GM12801 (cell line): Measurements from ENCODE around the gene PHACTR3.

ENCODE experiments used
- TF ChIP-seq, protein P1 (sequence below): IDR thresholded peaks from one replicate; pipeline ENCODE4 v1.5.1; 2011; ENCODE audit warnings: control low read depth; ENCODE audit not compliant: insufficient read length; ENCODE audit errors: extremely low read depth

PHACTR3 gene

GRCh38 chr20:59863058-59863457 lies 258.7 kb downstream of the PHACTR3 start:
- TF ChIP-seq, protein P1, sequence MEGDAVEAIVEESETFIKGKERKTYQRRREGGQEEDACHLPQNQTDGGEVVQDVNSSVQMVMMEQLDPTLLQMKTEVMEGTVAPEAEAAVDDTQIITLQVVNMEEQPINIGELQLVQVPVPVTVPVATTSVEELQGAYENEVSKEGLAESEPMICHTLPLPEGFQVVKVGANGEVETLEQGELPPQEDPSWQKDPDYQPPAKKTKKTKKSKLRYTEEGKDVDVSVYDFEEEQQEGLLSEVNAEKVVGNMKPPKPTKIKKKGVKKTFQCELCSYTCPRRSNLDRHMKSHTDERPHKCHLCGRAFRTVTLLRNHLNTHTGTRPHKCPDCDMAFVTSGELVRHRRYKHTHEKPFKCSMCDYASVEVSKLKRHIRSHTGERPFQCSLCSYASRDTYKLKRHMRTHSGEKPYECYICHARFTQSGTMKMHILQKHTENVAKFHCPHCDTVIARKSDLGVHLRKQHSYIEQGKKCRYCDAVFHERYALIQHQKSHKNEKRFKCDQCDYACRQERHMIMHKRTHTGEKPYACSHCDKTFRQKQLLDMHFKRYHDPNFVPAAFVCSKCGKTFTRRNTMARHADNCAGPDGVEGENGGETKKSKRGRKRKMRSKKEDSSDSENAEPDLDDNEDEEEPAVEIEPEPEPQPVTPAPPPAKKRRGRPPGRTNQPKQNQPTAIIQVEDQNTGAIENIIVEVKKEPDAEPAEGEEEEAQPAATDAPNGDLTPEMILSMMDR = no peak

DNA sequence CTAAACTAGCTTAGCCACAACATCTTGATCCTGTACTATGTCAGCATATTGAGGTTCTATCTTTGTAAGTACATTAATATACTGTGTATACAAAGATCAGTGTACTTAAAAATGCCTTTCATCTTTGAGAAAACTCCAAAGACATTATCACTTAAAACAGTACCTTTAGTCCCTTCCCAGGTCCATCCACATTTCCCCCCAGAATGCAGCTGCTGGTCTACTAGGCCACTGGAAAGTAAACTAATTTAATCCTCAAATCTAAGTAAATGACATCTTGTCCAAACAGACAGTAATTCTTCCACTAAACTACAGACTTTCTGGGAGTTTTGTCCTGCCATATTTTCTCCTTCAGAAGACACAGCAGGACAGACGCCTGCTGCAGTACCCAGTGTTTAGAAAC lies 260.4 kb downstream of the PHACTR3 start:
- TF ChIP-seq, protein P1 = no peak

DNA sequence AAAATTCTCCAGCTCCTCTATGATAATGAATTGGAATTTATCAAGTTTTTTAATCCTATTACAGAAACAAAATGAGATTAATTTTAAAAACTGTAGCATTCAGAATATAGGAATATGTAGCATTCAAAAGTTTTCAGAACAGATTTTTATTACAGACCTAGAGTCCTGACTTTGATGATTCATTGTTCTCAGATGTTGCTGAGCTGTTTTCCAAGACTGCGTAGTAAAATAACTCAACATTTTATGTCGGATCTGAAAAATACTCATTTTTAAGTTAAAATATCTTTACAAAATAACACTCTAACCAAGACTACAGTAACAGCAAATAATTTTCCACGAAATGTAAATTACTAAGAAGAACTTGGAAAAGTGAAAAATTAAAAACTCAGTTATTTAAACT lies 262.0 kb downstream of the PHACTR3 start:
- TF ChIP-seq, protein P1 = no peak

DNA sequence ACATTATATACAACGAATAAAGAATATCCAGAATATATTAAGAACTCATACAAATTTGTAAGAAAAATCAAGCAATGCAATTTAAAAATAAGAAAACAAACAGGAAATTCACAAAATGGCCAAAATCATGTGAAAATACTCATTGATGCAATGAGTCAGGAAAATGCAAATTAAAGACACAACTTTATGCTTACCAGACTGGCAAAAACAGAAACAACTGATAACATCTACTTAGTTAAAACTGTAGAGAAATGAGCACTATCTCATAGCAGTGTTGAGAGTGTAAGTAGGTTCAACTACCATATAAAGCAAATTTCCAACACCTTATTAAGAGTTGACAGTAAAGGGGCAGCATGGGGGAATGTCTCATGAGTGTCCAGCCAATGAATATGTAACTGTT lies 266.8 kb downstream of the PHACTR3 start:
- TF ChIP-seq, protein P1 = no peak

- TF ChIP-seq, protein P1 = no peak
These were observed 269.1 kb downstream of the PHACTR3 start for GRCh38 chr20:59873409-59873808.

GRCh38 chr20:59880198-59880597 lies 275.9 kb downstream of the PHACTR3 start:
- TF ChIP-seq, protein P1 = no peak

DNA sequence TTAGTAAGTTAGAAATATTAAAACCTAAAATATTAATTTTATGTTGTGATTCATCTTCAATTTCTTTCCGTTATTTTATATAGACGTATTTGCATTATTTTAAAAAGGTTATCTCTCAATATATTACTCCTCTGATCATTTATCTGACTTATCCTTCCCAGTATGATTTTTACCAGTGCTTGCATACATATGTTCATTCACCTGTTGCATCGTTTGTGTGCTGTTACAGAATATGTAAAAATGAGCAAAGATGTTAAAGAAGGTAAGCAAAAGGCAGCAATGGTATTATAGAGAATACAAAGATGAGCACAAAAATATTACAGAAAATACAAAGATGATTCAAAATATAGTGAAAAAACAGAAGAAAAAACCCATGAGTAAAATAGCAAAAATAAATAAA lies 280.2 kb downstream of the PHACTR3 start:
- TF ChIP-seq, protein P1 = no peak

GRCh38 chr20:59888050-59888449 lies 283.7 kb downstream of the PHACTR3 start:
- TF ChIP-seq, protein P1 = no peak
